T-helper 1 cell (primary cell): ENCODE measurements around the gene BTNL8.
"Not testable (repeated sequence)": the region's sequence is repeated elsewhere in the genome, so short reads cannot be mapped to it uniquely, and the experiment has no call there.

Source experiments
- DNase-seq, 5 donors: peaks; one replicate each; pipeline ENCODE4 v3.0.0-alpha.2; 2012 to 2020

BTNL8 gene

DNA sequence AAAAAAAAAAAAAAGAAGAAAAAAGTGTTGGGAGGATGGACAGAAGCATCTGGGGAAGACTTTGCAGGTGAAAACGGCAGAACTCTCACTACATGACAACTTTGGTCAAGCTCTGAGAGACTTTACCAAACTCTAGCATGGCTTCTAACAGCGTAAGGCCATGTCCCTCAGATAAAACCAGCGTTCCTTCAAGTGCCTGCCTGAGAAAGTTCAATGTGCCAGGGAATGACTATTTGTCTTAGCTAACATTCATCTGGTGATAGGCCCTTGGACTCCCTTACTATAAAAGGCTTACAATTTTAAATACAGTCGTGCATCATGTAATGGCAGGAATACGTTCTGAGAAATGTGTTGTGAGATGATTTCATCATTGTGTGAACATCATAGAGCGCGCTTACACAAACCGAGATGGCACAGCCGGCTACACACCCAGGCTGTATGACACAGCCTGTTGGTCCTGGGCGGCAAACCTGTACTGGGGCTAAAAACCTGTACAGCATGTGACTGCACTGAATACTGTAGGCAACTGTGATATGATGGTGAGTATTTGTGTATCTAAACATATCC is 23.0 kb upstream of the BTNL8 start:
- no peak for DNase-seq

DNA sequence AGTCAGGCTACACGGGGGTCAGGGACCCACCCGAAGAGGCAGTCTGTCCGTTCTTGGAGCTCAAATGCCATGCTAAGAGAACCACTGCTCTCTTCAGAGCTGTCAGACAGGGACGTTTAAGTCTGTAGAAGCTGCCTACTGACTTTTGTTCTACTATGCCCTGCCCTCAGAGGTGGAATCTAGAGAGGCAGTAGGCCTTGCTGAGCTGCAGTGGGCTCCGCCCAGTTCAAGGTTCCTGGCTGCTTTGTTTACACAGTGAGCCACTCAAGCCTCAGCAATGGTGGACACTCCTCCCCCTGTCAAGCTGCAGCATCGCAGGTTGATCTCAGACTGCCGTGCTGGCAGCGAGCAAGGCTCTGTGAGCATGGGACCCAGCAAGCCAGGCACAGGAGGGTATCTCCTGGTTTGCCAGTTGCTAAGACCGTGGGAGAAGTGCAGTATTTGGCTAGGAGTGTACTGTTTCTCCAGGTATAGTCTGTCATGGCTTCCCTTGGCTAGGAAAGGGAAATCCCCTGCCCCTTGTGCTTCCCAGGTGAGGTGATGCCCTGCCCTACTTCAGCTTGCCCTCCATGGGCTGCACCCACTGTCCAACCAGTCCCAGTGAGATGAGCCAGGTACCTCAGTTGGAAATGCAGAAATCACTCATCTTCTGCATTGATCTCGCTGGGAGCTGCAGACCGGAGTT is 13.0 kb upstream of the BTNL8 start:
- DNase-seq: not testable (repeated sequence)

DNA sequence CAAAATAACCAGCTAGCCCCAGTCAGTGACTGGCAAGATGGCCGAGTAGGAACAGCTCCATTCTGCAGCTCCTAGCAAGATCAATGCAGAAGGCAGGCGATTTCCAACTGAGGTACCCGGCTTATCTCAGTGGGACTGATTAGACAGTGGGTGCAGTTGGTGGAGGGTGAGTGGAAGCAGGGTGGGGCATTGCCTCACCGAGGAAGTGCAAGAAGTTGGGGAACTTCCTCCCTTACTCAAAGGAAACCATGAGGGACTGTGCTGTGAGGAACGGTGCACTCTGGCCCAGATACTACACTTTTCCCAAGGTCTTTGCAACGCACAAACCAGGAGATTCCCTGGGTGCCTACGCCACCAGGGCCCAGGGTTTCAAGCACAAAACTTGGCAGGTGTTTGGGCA is 9.6 kb upstream of the BTNL8 start:
- no peak for DNase-seq

DNA sequence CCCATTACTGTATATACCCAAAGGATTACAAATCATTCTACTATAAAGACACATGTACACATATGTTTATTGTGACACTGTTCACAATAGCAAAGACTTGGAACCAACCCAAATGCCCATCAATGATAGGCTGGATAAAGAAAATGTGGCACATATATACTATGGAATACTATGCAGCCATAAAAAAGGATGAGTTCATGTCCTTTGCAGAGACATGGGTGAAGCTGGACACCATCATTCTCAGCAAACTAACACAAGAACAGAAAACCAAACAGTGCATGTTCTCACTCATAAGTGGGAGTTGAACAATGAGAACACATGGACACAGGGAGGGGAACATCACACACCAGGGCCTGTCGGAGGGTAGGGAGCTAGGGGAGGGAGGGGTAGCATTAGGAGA is 3.6 kb upstream of the BTNL8 start:
- not testable (repeated sequence) for DNase-seq

DNA sequence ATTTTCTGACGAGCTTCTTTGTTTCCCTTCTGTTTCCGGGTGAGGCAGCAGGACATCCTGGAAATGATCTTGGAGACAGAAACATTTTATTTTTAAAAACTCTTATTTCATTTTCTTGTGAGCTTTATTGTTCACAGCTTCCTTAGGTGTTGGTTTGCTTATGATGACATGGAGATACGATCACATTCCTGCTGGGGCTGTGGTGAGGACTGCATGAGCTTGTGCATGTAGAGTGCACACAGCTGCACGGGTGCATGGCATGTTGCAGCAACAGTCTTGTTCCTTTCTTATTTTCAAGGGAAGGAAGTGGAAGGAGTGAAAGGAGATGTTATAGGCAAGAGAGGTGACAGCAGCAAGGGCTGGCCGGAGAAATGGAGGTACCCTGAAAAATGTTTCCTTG is 1.2 kb downstream of the BTNL8 start:
- DNase-seq: no peak

DNA sequence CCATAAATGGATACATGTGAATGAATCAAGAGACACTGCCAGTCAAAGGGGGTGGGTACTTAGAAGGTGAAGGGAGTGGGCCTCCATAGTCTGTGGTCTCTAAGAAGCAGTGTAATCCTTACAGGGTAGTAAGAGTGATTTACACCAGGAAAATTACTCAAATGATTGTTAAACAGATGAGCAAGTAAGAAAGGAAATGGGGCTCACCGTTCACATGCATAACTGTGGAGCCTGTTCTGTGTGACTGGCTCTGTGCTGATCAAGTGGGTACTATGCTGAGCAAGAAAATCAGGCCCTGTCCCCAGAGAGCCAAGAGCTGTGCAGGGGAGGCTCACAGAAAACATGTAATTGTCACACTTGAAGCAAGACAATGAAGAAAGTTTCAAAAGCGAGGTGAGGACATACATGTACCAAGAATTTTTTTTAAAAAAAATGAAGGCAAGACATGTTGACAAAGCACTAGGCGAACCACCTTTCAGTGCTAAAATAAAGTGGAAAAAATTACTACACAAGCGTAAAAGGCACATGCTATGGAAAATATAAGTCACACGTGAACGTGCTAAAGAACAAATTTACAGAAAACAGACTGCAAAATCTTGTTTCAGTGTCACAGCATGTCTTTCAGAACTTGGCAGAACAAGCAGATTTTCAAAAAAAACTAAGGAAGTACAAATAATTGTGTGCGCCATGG is 2.5 kb downstream of the BTNL8 start:
- DNase-seq: no peak

DNA sequence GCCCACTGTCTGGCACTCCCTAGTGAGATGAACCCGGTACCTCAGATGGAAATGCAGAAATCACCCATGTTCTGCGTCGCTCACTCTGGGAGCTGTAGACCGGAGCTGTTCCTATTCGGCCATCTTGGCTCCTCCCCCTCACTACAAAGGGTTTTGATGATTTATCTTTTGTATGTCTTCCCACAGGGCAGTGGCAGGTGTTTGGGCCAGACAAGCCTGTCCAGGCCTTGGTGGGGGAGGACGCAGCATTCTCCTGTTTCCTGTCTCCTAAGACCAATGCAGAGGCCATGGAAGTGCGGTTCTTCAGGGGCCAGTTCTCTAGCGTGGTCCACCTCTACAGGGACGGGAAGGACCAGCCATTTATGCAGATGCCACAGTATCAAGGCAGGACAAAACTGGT is 9.4 kb downstream of the BTNL8 start:
- DNase-seq: no peak

DNA sequence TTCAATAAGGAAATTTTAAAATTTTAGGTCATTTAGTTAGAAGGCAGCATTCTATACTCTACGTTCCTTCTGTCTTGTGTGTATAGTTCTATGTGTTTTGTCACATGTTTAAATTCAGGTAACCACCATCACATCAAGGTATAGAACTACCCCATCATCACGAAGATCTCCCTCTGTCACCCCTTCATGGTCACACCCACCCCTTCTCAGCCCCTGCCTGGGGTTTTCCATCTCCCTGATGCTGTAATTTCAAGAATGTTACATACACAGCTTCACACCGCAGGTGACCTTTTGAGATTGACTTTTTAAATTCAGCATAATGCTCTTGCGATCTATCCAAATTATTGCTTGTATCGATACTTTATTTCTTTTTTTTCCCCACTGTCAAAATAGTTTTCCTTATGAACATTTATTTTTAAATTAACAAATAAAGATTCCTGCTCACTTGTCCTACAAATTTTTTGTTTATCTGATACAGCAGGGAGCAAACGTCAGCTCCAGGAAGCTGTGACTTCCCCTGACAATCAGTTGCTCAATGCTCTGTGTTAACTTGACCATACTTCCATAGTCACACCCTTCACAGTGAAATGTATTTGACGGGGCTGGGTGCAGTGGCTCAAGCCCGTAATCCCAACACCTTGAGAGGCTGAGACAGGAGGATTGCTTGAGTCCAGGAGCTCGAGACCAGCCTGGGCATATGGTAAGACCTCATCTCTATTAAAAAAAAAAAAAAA is 10.2 kb downstream of the BTNL8 start:
- no peak for DNase-seq

DNA sequence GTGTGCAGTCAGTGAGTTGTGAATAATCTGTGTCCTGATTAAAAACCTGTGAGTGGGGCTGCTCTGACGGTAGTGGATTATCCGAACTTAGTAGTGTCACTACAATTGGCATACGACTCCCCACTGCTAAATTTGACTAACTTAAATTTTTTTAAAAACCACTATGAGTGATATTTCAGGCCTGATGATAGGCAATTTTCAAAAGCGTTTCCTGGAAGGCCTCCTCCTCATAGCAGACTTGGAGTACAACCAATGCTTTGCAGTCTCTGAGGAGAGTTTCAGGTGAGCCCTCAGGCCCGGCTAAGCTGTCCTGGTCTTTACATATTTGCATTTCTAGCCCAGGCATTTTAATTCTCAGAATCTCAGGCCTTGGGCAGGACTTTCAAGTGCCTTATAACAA is 10.8 kb downstream of the BTNL8 start:
- DNase-seq: no peak

DNA sequence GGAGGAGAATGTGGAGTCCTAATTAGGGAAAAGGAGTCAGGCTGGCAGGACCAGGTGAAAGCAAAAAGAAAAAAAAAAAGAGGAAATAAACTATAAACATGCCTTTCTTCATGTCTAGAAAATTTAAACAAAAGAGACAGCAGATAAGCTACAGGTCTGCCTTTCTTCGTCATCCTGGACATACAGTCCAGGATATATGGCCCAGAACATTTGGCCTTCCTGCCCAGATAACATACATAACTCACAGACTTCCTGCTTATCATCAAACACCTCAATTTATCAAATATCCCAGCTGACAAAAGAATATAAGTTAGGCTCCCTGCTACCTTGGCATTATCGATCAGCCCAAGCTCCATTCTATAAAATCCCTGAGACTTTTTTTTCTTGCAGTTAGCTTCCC is 11.2 kb downstream of the BTNL8 start:
- DNase-seq: no peak

DNA sequence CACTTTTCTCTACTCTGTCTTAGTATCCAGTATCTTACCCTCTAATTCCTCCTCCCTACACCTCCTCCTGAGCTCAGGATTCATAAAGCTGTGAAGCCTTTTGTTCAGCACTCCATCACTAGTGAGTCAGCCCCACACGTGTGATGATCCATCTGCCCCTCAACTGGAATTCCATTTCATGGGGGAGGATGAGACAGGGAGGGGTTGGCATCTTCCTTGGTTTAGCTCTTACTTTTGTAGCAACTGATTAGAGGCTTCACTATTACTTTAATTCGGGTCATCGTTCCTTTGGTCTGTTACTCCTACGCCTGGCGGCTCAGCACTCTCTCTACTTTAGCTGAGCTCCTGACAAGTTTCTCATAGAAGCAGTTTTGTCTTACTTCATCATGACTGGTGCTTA is 11.8 kb downstream of the BTNL8 start:
- DNase-seq: no peak

DNA sequence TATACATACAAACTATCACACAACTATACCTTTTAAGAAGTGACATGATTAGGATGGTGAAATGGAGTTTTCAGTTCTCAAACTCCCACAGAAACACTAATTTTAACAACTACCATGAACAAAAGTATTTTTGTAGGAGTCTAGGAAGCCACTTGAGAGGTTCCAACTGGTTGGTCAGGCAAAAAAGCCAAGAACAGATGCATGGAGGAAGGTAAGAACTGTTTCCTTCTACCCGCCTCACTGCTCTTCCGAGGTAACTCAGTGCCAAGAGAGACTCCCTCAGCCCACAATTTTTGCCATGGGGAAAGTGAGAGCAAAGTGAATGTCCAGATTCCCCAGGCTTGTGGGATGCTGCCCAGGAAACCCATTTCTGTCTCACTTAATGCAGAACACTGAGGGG is 15.7 kb downstream of the BTNL8 start:
- DNase-seq: no peak

DNA sequence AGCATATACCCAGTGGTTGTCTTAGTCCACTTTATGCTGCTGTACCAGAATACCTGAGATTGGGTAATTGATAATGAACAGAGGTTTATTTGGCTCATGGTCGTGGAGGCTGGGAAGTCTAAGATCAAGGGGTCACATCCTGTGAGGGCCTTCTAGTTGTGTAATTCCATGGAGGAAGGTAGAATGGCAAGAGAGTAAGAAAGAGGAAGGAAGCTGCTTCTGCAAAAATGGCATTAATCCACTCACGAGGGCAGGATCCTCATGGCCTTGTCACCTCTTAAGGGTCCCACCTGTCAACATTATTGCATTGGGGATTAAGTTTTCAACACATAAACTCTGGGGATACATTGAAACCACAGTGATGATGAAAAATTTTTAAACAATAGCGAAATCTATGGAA is 17.0 kb downstream of the BTNL8 start:
- no peak for DNase-seq

DNA sequence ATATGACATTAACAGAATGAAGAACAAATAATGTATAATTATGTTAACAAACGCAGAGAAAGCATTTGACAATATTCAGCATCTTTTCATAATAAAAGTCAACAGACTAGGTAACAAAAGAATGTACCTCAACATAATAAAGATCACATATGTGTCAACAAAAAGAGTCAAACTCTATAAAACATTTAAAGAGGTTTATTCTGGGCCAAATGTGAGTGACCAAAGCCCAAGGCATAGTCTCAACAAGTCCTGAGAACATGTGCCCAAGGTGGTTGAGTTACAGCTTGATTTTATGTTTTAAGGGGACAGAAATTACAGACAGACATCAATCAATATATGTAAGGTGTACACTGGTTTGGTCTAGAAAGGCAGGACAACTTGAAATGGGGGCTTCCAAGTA is 19.4 kb downstream of the BTNL8 start:
- DNase-seq: no peak

DNA sequence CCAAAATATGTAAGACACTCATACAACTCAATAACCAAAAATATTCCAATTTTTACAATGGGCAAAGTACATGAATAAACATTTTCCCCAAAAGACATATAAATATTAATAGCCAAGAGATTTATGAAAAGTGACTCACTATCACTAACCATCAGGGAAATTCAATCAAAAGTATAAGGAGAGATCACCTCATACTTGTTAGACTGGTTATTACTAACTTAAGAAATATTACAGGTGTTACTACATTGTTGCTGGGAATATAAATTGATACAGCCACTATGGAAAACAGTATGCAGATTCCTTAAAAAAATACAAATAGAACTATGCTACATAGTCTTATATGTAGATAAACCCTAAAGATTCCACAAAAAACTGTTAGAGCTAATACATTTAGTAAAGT is 21.8 kb downstream of the BTNL8 start:
- no peak for DNase-seq

DNA sequence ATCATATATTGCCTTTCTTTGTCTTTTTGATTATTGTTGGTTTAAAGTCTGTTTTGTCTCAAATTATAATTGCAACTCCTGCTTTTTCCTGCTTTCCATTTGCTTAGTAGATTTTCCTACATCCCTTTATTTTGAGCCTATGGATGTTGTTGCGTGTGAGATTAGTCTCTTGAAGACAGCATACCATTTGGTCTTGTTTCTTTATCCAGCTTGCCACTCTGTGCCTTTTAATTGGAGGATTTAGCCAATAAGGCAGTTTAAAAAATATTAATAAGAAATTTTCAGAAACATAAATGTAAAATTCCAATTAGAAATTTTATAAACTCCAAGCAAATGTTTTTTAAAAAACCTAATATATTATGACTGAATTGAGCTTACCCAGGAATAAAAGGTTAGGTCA is 24.0 kb downstream of the BTNL8 start:
- DNase-seq: no peak

DNA sequence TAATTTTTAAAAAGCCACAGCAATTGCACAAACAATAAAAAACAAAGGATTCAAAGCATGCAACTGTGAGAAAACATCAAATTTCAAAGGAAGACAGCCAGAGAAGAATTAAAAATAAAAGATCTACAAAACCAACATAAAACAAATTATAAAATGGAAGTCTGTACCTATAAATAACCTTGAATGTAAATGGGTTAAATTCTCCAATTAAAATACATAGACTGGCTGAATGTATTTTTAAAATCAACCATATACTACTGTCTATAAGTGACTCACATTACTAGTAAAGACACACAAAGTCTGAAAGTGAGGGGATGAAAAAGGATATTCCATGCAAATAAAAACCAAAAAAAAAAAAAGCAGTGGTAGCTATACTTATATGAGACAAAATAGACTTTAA is 33.7 kb downstream of the BTNL8 start:
- no peak for DNase-seq

DNA sequence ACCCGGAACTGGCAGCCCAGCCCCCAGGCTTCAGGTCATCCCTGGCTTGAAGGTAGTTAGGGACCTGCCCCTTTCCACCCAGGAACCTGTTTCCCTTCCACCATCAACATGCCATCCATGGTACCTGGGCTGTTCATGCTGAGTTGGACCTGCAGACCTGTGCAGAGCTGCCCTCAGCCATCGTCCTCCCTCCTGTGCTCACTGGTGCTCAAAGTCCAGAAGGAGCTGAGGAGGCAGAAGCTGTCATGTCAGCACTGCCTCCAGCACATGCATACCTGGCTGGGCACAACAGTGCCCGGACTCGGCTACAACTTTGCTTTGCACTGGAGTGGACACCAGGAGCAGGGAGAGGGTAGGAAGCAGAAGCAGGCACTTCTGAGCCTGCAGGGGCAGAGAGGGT is 36.2 kb downstream of the BTNL8 start:
- DNase-seq: no peak

DNA sequence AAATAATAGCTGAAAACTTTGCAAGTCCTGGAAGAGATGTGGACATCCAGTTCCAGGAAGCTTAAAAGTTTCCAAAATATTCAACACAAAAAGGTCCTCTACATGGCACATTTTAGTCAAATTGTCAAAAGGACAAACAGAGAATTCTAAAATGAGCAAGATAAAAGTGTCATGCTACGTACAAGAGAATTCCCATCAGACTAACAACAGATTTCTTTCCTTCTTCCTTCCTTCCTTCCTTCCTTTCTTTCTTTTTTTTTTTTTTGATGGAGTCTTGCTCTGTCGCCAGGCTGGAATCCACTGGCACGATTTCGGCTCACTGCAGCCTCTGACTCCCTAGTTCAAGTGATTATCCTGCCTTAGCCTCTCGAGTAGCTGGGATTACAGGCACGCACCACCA is 39.3 kb downstream of the BTNL8 start:
- DNase-seq: no peak

DNA sequence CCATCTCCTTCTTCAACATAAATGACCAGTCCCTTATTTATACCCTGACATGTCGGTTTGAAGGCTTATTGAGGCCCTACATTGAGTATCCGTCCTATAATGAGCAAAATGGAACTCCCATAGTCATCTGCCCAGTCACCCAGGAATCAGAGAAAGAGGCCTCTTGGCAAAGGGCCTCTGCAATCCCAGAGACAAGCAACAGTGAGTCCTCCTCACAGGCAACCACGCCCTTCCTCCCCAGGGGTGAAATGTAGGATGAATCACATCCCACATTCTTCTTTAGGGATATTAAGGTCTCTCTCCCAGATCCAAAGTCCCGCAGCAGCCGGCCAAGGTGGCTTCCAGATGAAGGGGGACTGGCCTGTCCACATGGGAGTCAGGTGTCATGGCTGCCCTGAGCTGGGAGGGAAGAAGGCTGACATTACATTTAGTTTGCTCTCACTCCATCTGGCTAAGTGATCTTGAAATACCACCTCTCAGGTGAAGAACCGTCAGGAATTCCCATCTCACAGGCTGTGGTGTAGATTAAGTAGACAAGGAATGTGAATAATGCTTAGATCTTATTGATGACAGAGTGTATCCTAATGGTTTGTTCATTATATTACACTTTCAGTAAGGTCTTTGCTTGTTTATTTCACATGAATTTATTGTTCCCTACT is 51.5 kb downstream of the BTNL8 start:
- no peak for DNase-seq

DNA sequence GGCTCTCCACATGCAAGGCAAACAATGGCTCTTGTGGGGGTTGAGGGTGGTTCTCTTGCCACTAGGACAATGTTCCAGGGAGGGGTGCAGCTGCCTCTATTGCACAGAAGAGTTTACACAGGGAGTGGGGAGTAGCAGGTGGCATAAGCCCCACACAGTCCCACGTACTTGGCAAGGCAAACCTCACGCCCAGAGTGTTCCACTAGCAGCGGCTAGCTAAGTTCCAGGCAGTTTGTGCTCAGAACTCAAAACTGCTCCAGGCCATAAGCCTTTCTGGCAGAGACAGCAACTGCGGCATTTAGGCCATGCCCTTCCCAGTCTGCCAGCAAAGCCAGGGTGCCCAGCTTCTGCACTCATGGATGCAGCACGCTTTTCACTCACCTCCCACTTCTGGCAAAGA is 60.7 kb downstream of the BTNL8 start:
- no peak for DNase-seq

DNA sequence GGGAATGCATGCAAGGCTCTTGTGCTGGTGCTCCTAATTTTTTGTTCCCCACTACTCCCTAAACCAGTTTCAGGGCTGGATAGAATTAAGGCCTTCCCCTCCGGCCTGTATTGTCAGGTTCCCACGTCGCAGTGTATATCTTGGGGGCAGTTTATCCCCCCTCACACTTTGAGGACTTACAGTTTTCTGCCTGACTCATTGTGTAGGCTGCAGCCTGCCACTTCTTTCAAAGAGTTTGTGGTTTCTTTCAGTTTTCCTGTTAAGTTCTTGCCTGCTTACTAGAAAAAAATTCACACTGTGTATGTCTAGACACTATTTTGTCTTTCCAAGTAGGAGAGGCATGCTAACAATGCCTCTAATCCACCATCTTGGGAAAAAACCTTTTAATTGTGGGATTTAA is 61.2 kb downstream of the BTNL8 start:
- DNase-seq: no peak

DNA sequence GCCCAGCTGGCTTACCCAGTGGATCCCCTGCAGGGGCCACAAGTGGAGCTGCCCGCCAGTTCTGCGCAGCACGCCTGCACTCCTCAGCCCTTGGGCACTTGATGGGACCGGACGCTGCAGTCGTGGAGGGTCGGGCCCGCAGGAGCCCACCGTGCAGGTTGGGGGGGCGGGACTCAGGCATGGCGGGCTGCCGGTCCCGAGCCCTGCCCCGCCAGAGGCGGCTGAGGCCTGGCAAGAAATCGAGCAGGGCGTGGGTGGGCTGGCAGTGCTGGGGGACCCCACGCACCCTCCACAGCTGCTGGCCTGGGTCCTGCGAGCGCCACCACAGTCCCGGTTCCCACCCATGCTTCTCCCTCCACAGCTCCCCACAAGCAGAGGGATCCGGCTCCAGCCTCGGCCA is 70.4 kb downstream of the BTNL8 start:
- DNase-seq: no peak
